Smooth muscle cell (in vitro differentiated cells): ENCODE data around the gene RAB5A. TPM values are rescaled to one million over a fixed set of nuclear protein-coding genes. Genes with fewer than 3 reads are reported as not detected.
"Not testable (repeated sequence)": the region's sequence is repeated elsewhere in the genome, so short reads cannot be mapped to it uniquely, and the experiment has no call there.

ENCODE experiments used
- DNase-seq: peaks from one replicate; lab custom pipeline; 2025; ENCODE audit not compliant: unreplicated experiment; lab: John Stamatoyannopoulos, UW
- H2AFZ ChIP-seq: fragments of 200-600 bp; sonication (generic); 2 replicates; pipeline ENCODE4 v1.6.0; 2016; ENCODE audit warnings: antibody characterized with exemption, low read depth, mild to moderate bottlenecking
- H3F3A ChIP-seq: fragments of 200-600 bp; sonication (generic); 2 replicates; pipeline ENCODE4 v1.6.0; 2017; ENCODE audit warnings: antibody characterized with exemption, low read depth
- H3K27ac ChIP-seq: fragments of 200-600 bp; sonication (generic); 2 replicates; pipeline ENCODE4 v1.5.1; 2016; ENCODE audit warnings: low read depth, mild to moderate bottlenecking
- H3K27me3 ChIP-seq: fragments of 200-600 bp; sonication (generic); 2 replicates; pipeline ENCODE4 v1.6.1; 2016; ENCODE audit warnings: low read depth, mild to moderate bottlenecking
- H3K36me3 ChIP-seq: fragments of 200-600 bp; sonication (generic); 2 replicates; pipeline ENCODE4 v1.5.1; 2016; ENCODE audit warnings: low read depth
- H3K4me1 ChIP-seq: fragments of 200-600 bp; sonication (generic); 2 replicates; pipeline ENCODE4 v1.5.1; 2016; ENCODE audit warnings: low read depth
- H3K4me2 ChIP-seq: fragments of 200-600 bp; sonication (generic); 2 replicates; pipeline ENCODE4 v1.6.0; 2016; ENCODE audit warnings: mild to moderate bottlenecking
- H3K4me3 ChIP-seq: fragments of 200-600 bp; sonication (generic); 2 replicates; pipeline ENCODE4 v1.5.1; 2016; ENCODE audit warnings: mild to moderate bottlenecking
- H3K79me2 ChIP-seq: fragments of 200-600 bp; sonication (generic); 2 replicates; pipeline ENCODE4 v1.6.0; 2016; ENCODE audit warnings: low read depth, mild to moderate bottlenecking
- H3K9ac ChIP-seq: fragments of 200-600 bp; sonication (generic); 2 replicates; pipeline ENCODE4 v1.6.0; 2016; ENCODE audit warnings: low read depth
- H3K9me3 ChIP-seq: fragments of 200-600 bp; sonication (generic); replicated peaks from 2 replicates; pipeline ENCODE4 v1.5.1; 2016; ENCODE audit warnings: low read depth
- H4K20me1 ChIP-seq: fragments of 200-600 bp; sonication (generic); 2 replicates; pipeline ENCODE4 v1.6.0; 2016; ENCODE audit warnings: low read depth
- CTCF ChIP-seq: fragments of 200-600 bp; sonication (generic); IDR thresholded peaks from 2 replicates; pipeline ENCODE4 v1.5.1; 2017; ENCODE audit warnings: borderline replicate concordance, mild to moderate bottlenecking, antibody characterized with exemption; ENCODE audit not compliant: insufficient read depth, poor library complexity, severe bottlenecking
- WGBS: methylation state at CpG from one replicate; pipeline ENCODE4 v1.1.7; 2016; ENCODE audit warnings: low lambda C conversion rate; 5-methylcytosine and 5-hydroxymethylcytosine counted together
- polyA plus RNA-seq: library from polyadenylated mRNA; unstranded; fragments of >200 nt; fragmentation: Nextera tagmentation; extraction: Ambion mirVana; gene quantifications from 2 replicates; pipeline ENCODE4 v1.2.1, GENCODE V29; 2016
- total RNA-seq: library from RNA; depleted of rRNA; stranded (reverse); fragments of >200 nt; gene quantifications from 2 replicates; pipeline ENCODE4 v1.2.3, GENCODE V29; 2014

The RAB5A gene
- total and polyA plus RNA-seq, 2 experiments from 2014 or later = 92.2 to 127 TPM

- 92% methylated on average over 2 of the region's 2 CpGs for WGBS
- Histone ChIP-seq H3K27ac (no peak overlapping the region), H3F3A (peaks cover 8% of the 10 kb centered on the region), H3K4me3 (peak overlapping the region; percentile 82), H3K27me3 (no peaks in the 10 kb centered on the region), H3K9ac (no peak overlapping the region), H3K4me1 (peaks cover 15% of the 10 kb centered on the region), H3K79me2 (peaks cover 77% of the 10 kb centered on the region), H3K4me2 (peak overlapping the region; percentile 92), H4K20me1 (peaks cover 76% of the 10 kb centered on the region), H3K36me3 (peaks cover 5% of the 10 kb centered on the region), H3K9me3 (no peaks in the 10 kb centered on the region), H2AFZ (no peak overlapping the region)
- no peak for TF ChIP-seq CTCF
- no peak for DNase-seq
These were observed 3.4 kb downstream of the RAB5A start for GRCh38 chr3:19950316-19950715.

- H3K27ac ChIP-seq = no peak overlapping the region
- H3K4me1 ChIP-seq = no peaks in the 10 kb centered on the region
- WGBS = 97% methylated on average over 4 of the region's 4 CpGs
- no peak overlapping the region for H3K4me2 ChIP-seq
- no peak for TF ChIP-seq CTCF
- peaks cover 5% of the 10 kb centered on the region for H3K36me3 ChIP-seq
- no peak overlapping the region for H2AFZ ChIP-seq
- H3K9me3 ChIP-seq = no peaks in the 10 kb centered on the region
- DNase-seq = no peak
- H3K9ac ChIP-seq = no peak overlapping the region
- peaks cover 100% of the 10 kb centered on the region for H3K79me2 ChIP-seq
- peaks cover 3% of the 10 kb centered on the region for H3F3A ChIP-seq
- H3K4me3 ChIP-seq = no peak overlapping the region
- peaks cover 100% of the 10 kb centered on the region for H4K20me1 ChIP-seq
- H3K27me3 ChIP-seq = no peaks in the 10 kb centered on the region
These were observed 7.8 kb downstream of the RAB5A start for GRCh38 chr3:19954676-19955075.

- Histone ChIP-seq H4K20me1 (peaks cover 100% of the 10 kb centered on the region), H3K79me2 (peaks cover 100% of the 10 kb centered on the region)
- not testable (repeated sequence) for H3F3A ChIP-seq, H3K9ac ChIP-seq, H3K36me3 ChIP-seq, H3K4me3 ChIP-seq, H3K4me1 ChIP-seq, H3K4me2 ChIP-seq, H2AFZ ChIP-seq, H3K9me3 ChIP-seq, H3K27me3 ChIP-seq, DNase-seq, H3K27ac ChIP-seq
- WGBS = 85% methylated on average over 9 of the region's 9 CpGs
These were observed 10.5 kb downstream of the RAB5A start for GRCh38 chr3:19957354-19957753.

- Histone ChIP-seq H3K9ac (no peak overlapping the region), H4K20me1 (peaks cover 100% of the 10 kb centered on the region), H3K9me3 (no peaks in the 10 kb centered on the region), H3K4me1 (no peaks in the 10 kb centered on the region), H2AFZ (no peak overlapping the region), H3K27ac (no peak overlapping the region), H3K4me3 (no peak overlapping the region), H3F3A (peaks cover 3% of the 10 kb centered on the region), H3K27me3 (no peaks in the 10 kb centered on the region), H3K4me2 (no peak overlapping the region), H3K36me3 (peaks cover 3% of the 10 kb centered on the region), H3K79me2 (peaks cover 100% of the 10 kb centered on the region)
- no peak for DNase-seq
- 75% methylated on average over 4 of the region's 4 CpGs for WGBS
- no peak for TF ChIP-seq CTCF
These were observed 12.6 kb downstream of the RAB5A start for GRCh38 chr3:19959505-19959904.
